Erythroblast (primary cell): ENCODE measurements around the gene ARHGAP40.

ENCODE experiments used
- GATA1 ChIP-seq: IDR thresholded peaks from 2 replicates; pipeline ENCODE4 v1.6.1; 2011; ENCODE audit warnings: low read depth, mild to moderate bottlenecking, control low read depth, low read length, moderate library complexity
- POLR2A ChIP-seq: IDR thresholded peaks from 2 replicates; pipeline ENCODE4 v1.6.1; 2011; ENCODE audit warnings: mild to moderate bottlenecking, low read length

DNA sequence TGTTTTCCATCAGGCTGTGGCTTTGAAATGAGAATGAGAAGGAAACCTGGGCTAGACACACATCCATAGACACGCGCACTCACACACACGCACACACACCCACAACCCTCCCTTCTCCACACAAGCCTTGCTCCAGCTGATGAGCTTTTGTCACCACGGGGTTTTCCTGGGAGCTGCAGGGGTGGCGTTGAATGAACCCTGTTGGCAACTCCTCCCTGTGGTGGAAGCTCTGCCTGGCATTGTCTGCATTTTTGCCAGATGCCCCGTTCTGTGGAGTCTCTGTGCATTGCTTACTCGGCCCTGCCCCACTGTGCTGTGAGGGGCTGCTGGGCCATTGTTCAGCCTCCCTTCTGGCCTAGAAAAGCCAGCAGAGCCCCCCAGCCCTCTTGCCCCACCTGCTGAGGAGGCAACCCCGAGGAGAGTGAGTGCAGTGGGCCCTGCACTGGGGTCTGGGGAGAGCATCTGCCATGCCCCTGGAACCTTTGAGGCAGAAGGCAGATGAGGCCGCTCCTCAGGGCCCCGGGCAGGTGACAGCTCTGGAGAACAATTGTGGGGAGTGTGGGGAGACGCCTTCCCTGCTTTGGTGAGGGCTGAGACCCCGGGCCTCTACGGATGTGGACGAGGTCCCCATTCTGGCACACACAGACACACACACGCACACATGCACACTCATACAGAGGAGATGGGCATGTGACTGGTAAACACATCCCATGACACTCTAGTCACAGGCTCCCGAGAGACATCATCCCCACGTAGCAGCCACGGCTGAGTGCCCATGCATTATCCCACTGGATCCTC, 10.7 kb upstream of the ARHGAP40 start:
- TF ChIP-seq POLR2A: no peak
- no peak for TF ChIP-seq GATA1
